Kidney (tissue), 14 donors: ENCODE measurements around the gene GRAMD1A. TPM values are rescaled to one million over a fixed set of nuclear protein-coding genes. Genes with fewer than 3 reads are reported as not detected.

Experiments
- DNase-seq, 5 donors: peaks; one replicate each; pipeline ENCODE4 v3.0.0-alpha.2; 2013 to 2020
- FAIRE-seq: peaks from 2 replicates; lab custom pipeline; 2012; peaks lifted over from hg19 to GRCh38; lab: Jason Lieb, UNC
- H3K27ac ChIP-seq, 2 donors: one replicate each; pipeline ENCODE4 v1.7.0; 2013; ENCODE audit warnings: low read depth in 2 of 2, low read length in 2 of 2, inconsistent platforms in 1 of 2
- H3K27me3 ChIP-seq: one replicate; pipeline ENCODE4 v1.7.1; 2013; ENCODE audit warnings: low read length, inconsistent platforms; ENCODE audit not compliant: control insufficient read depth, insufficient read depth
- H3K36me3 ChIP-seq, 3 donors: one replicate each; pipeline versions ENCODE4 v1.7.0 to v1.7.1; 2013; ENCODE audit warnings: low read length in 3 of 3, control low read depth in 1 of 3, inconsistent platforms in 1 of 3; ENCODE audit not compliant: insufficient read depth in 3 of 3, control insufficient read depth in 2 of 3
- H3K4me1 ChIP-seq, 3 donors: one replicate each; pipeline versions ENCODE4 v1.7.0 to v1.7.1; 2013; ENCODE audit warnings: low read length in 3 of 3, inconsistent platforms in 1 of 3, low read depth in 1 of 3; ENCODE audit not compliant: control insufficient read depth in 2 of 3, insufficient read depth in 2 of 3
- H3K4me3 ChIP-seq, 3 donors: one replicate each; pipeline versions ENCODE4 v1.7.0 to v1.8.1; 2013; ENCODE audit warnings: low read length in 3 of 3, control low read depth in 1 of 3, inconsistent platforms in 1 of 3
- H3K9ac ChIP-seq, 3 donors: one replicate each; pipeline versions ENCODE4 v1.7.0 to v1.7.1; 2013; ENCODE audit warnings: low read length in 3 of 3, control low read depth in 1 of 3, inconsistent platforms in 1 of 3
- H3K9me3 ChIP-seq, 3 donors: one replicate each; pipeline versions ENCODE4 v1.7.0 to v1.7.1; 2013; ENCODE audit warnings: low read length in 3 of 3, control low read depth in 1 of 3, inconsistent platforms in 1 of 3; ENCODE audit not compliant: control insufficient read depth in 2 of 3, insufficient read depth in 1 of 3
- intact Hi-C: fragments of 100-400 bp; cut with DNase I; formaldehyde crosslinking; loops from one replicate; pipeline ENCODE4 v1.11.1; 2022
- polyA plus RNA-seq: library from polyadenylated mRNA; stranded (reverse); fragments of 350-450 nt; fragmentation: Illumina TruSeq; extraction: RNeasy Lipid Tissue Mini Kit (QIAGEN cat#74804); gene quantifications from one replicate; pipeline ENCODE4 v1.2.3, GENCODE V29; 2014; ENCODE audit warnings: low read depth, low replicate concordance; ENCODE audit not compliant: insufficient read depth
- total RNA-seq: library from RNA; stranded (reverse); fragmentation: NEBNext Ultra II Directional; extraction: Animal tissue kit (Norgen Biotek cat#: 25700); gene quantifications from one replicate; pipeline ENCODE4 v1.2.1, GENCODE V29; 2021
- TF ChIP-seq, protein P1 (sequence below): IDR thresholded peaks from 3 replicates; pipeline ENCODE4 v1.5.1; 2012; ENCODE audit warnings: mild to moderate bottlenecking, moderate library complexity, borderline replicate concordance; ENCODE audit not compliant: insufficient read depth; ENCODE audit errors: extremely low read depth
- donor health status: control.
- donor health status: control.
- donor health status: control.
- donor health status: control.
- donor health status: control.
- donor health status: DM: yes; HTN: yes; CAD: no.
- donor health status: Normal renal cell carcinoma (clear cell type).

The GRAMD1A gene
- total and polyA plus RNA-seq, 2 donors from 2014 or later = 29.8 to 87.3 TPM

DNA sequence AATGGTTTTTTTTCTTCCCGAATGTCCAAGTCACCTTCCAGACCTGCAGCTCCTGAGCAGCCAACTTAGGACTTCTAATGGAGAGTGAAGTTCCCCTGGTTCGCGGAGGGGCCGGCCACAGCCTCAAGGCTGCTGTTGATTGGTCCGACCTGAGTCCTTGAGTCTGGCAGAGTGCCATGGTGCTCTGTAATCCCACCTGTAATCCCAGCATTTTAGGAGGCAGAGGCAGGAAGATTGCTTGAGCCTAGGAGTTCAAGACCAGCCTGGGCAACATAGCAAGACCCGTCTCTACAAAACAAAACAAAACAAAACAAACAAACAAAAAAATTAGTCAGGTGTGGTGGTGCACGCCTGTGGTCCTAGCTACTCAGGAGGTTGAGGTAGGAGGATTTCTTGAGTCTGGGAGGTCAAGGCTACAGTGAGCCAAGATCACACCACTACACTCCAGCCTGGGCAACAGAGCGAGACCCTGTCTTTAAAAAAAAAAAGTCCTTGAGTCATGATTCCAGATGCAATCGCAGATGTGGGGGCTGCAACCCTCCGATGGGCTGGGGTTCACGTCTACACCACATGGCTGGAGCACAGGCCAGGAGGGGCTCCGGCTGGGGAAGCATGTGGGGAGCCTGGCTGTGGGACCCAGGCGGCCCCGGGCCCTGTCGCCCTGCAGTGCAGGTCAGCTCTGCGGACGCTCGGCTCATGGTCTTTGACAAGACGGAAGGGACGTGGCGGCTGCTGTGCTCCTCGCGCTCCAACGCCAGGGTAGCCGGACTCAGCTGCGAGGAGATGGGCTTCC, 59.1 kb downstream of the GRAMD1A start:
- Histone ChIP-seq H3K27me3 (no peaks in the 10 kb centered on the region), H3K36me3 (peaks cover 0 to 5% (median 0%) of the 10 kb centered on the region in 3 donors), H3K9ac (no peak overlapping the region), H3K4me3 (no peak overlapping the region), H3K4me1 (no peaks in the 10 kb centered on the region), H3K27ac (no peak overlapping the region), H3K9me3 (no peaks in the 10 kb centered on the region)
- FAIRE-seq = no peak
- peak in 1 of 5 donors; percentile 34 for DNase-seq
- intact Hi-C loops = no loop called here
- TF ChIP-seq, protein P1, sequence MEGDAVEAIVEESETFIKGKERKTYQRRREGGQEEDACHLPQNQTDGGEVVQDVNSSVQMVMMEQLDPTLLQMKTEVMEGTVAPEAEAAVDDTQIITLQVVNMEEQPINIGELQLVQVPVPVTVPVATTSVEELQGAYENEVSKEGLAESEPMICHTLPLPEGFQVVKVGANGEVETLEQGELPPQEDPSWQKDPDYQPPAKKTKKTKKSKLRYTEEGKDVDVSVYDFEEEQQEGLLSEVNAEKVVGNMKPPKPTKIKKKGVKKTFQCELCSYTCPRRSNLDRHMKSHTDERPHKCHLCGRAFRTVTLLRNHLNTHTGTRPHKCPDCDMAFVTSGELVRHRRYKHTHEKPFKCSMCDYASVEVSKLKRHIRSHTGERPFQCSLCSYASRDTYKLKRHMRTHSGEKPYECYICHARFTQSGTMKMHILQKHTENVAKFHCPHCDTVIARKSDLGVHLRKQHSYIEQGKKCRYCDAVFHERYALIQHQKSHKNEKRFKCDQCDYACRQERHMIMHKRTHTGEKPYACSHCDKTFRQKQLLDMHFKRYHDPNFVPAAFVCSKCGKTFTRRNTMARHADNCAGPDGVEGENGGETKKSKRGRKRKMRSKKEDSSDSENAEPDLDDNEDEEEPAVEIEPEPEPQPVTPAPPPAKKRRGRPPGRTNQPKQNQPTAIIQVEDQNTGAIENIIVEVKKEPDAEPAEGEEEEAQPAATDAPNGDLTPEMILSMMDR = no peak

DNA sequence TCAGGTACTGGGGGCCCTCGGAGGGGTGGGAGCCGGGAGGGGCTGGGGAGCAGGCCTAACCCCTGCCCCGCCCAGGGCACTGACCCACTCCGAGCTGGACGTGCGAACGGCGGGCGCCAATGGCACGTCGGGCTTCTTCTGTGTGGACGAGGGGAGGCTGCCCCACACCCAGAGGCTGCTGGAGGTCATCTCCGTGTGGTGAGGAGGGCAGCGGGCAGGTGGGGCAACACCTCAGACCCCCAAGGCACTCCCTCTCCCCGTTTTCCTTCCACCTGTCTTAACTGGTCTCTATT, 59.6 kb downstream of the GRAMD1A start:
- Histone ChIP-seq H3K27me3 (no peaks in the 10 kb centered on the region), H3K4me3 (no peak overlapping the region), H3K9ac (no peak overlapping the region), H3K9me3 (no peaks in the 10 kb centered on the region), H3K4me1 (no peaks in the 10 kb centered on the region), H3K36me3 (peaks cover 0 to 5% (median 0%) of the 10 kb centered on the region in 3 donors), H3K27ac (no peak overlapping the region)
- no peak for DNase-seq
- TF ChIP-seq, protein P1 = no peak
- intact Hi-C loops = no loop called here
- FAIRE-seq = no peak

DNA sequence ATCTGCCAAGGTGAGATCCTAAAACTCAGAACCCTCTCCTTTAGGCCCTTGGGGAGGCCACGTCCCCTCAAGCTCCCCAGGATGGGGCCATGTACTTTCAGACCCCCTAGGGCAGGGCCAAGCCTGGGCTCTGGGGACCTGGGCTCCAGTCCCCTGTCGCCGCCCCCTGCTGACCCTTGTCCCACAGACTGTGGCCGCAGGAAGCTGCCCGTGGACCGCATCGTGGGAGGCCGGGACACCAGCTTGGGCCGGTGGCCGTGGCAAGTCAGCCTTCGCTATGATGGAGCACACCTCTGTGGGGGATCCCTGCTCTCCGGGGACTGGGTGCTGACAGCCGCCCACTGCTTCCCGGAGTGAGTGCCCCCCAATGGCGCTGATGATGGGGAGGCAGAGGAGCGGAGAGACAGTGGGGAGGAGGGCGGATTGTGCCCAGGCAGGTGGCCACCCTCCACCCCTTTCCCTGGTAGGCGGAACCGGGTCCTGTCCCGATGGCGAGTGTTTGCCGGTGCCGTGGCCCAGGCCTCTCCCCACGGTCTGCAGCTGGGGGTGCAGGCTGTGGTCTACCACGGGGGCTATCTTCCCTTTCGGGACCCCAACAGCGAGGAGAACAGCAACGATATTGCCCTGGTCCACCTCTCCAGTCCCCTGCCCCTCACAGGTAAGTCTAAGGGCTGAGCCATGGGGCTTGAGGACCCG, 60.2 kb downstream of the GRAMD1A start:
- Histone ChIP-seq H3K27me3 (no peaks in the 10 kb centered on the region), H3K27ac (no peak overlapping the region), H3K4me1 (no peaks in the 10 kb centered on the region), H3K9ac (no peak overlapping the region), H3K9me3 (no peaks in the 10 kb centered on the region), H3K36me3 (peaks cover 0 to 5% (median 0%) of the 10 kb centered on the region in 3 donors), H3K4me3 (no peak overlapping the region)
- FAIRE-seq (no peak), DNase-seq (peak in 1 of 5 donors; percentile 41)
- TF ChIP-seq, protein P1 = no peak
- intact Hi-C loops = no loop called here
